Upper lobe of left lung (tissue), 6 donors: ENCODE data around the gene PAQR5. TPM values are rescaled to one million over a fixed set of nuclear protein-coding genes. Genes with fewer than 3 reads are reported as not detected.

ENCODE experiments used
- ATAC-seq, 2 donors: fragments of 200-7000 bp; cut with Tn5 transposase; one replicate each; pipeline ENCODE4 v1.9.1; 2022; ENCODE audit warnings: mild to moderate bottlenecking in 2 of 2, moderate library complexity in 2 of 2; ENCODE audit not compliant: low FRiP score in 2 of 2
- DNase-seq, 2 donors: peaks; one replicate each; pipeline ENCODE4 v3.0.0-alpha.2; 2019 to 2020
- H3K27ac ChIP-seq, 4 donors: fragments of 200-600 bp; sonication (generic); one replicate each; pipeline ENCODE4 v1.5.1; 2016 to 2019
- H3K27me3 ChIP-seq, 4 donors: fragments of 200-600 bp; sonication (generic); one replicate each; pipeline ENCODE4 v1.5.1; 2017 to 2019
- H3K36me3 ChIP-seq, 4 donors: fragments of 200-600 bp; sonication (generic); one replicate each; pipeline ENCODE4 v1.5.1; 2016 to 2019
- H3K4me1 ChIP-seq, 4 donors: fragments of 200-600 bp; sonication (generic); one replicate each; pipeline ENCODE4 v1.5.1; 2018 to 2019
- H3K4me3 ChIP-seq, 4 donors: fragments of 200-600 bp; sonication (generic); one replicate each; pipeline ENCODE4 v1.5.1; 2017 to 2019; ENCODE audit warnings: mild to moderate bottlenecking in 2 of 4, moderate library complexity in 1 of 4
- H3K9me3 ChIP-seq, 4 donors: fragments of 200-600 bp; sonication (generic); one replicate each; pipeline ENCODE4 v1.5.1; 2018 to 2019
- CTCF ChIP-seq, 6 experiments: fragments of 450-650 bp in 4 of 6; fragments of 200-600 bp in 2 of 6; sonication (generic) in 2 of 6; IDR thresholded peaks; one replicate each; pipeline ENCODE4 v1.5.1; 2016 to 2019; ENCODE audit warnings: antibody characterized with exemption in 6 of 6
- EP300 ChIP-seq, 4 donors: sonication (generic); formaldehyde crosslinking; IDR thresholded peaks; one replicate each; pipeline ENCODE4 v1.5.1; 2017; ENCODE audit warnings: antibody characterized with exemption in 4 of 4, control low read depth in 2 of 4
- POLR2A ChIP-seq, 4 donors: fragments of 450-650 bp; IDR thresholded peaks; one replicate each; pipeline ENCODE4 v1.5.1; 2016 to 2017; ENCODE audit warnings: antibody characterized with exemption in 4 of 4, mild to moderate bottlenecking in 2 of 4
- POLR2AphosphoS5 ChIP-seq, 2 donors: sonication (generic); formaldehyde crosslinking; IDR thresholded peaks; one replicate each; pipeline ENCODE4 v1.5.1; 2017; ENCODE audit warnings: antibody characterized with exemption in 2 of 2
- WGBS, 2 donors: methylation state at CpG; one replicate each; pipeline ENCODE4 v1.1.5; 2017 to 2018; 5-methylcytosine and 5-hydroxymethylcytosine counted together
- total RNA-seq, 6 donors: library from RNA; depleted of rRNA in 4 of 6; stranded (reverse); fragments of >200 nt in 4 of 6; gene quantifications; one replicate each; pipeline versions ENCODE4 v1.1.0 to v1.2.1, GENCODE V29; 2016 to 2021
- donor health status: DM: no; HTN: no; CAD: no; lungs with moderate emphysema.
- donor health status: DM: no; HTN: yes; CAD: no; lungs with severe emphysema.

Gene PAQR5
- total RNA-seq, 6 donors from 2014 or later: 15.5 to 39.8 (median 26.5) TPM

- Histone ChIP-seq H3K27me3 (no peaks in the 10 kb centered on the region), H3K4me1 (no peaks in the 10 kb centered on the region), H3K36me3 (no peaks in the 10 kb centered on the region), H3K27ac (no peak overlapping the region), H3K4me3 (no peak overlapping the region), H3K9me3 (no peaks in the 10 kb centered on the region)
- DNase-seq: no peak
- no peak for TF ChIP-seq POLR2A (IDR thresholded peaks at IDR 0.05)
- TF ChIP-seq POLR2AphosphoS5 (IDR thresholded peaks at IDR 0.05): no peak
- no peak for TF ChIP-seq CTCF (IDR thresholded peaks at IDR 0.05)
- TF ChIP-seq EP300 (IDR thresholded peaks at IDR 0.05): no peak
- no peak for ATAC-seq
- WGBS, 2 donors: 93 to 98% methylated on average over 2 of the region's 2 CpGs
Observed at GRCh38 chr15:69385831-69386230, 87.1 kb downstream of the PAQR5 start.

DNA sequence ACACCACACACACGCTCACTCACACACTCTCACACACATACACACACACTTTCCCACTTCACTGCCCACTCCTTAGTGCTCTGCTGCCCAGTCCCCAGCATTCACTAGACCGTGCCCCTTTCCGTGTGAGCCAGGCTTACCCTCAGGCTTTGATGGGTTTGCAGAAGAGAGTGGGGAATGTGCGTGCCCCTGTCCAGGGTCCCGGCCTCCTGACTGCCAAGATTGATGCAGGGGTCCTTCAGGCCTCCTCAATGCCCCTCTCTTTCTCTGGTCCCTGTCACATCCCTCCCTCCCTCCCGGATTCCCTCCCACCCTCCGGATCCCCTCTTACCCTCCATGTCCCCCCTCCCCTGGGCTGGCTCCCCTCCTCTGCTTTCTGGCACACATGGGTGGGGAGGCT is 87.6 kb downstream of the PAQR5 start:
- no peak overlapping the region for H3K27ac ChIP-seq
- no peaks in the 10 kb centered on the region for H3K36me3 ChIP-seq
- no peaks in the 10 kb centered on the region for H3K27me3 ChIP-seq
- no peak for ATAC-seq
- TF ChIP-seq EP300 (IDR thresholded peaks at IDR 0.05) (no peak), POLR2AphosphoS5 (IDR thresholded peaks at IDR 0.05) (no peak), CTCF (IDR thresholded peaks at IDR 0.05) (no peak), POLR2A (IDR thresholded peaks at IDR 0.05) (no peak)
- DNase-seq: no peak
- H3K9me3 ChIP-seq: no peaks in the 10 kb centered on the region
- H3K4me1 ChIP-seq: no peaks in the 10 kb centered on the region
- WGBS, 2 donors: 91 to 92% methylated on average over 7 of the region's 7 CpGs
- no peak overlapping the region for H3K4me3 ChIP-seq

- 74 to 86% methylated on average over 4 to 6 of the region's 6 CpGs for WGBS, 2 donors
- H3K9me3 ChIP-seq: no peaks in the 10 kb centered on the region
- no peaks in the 10 kb centered on the region for H3K4me1 ChIP-seq
- ATAC-seq (no peak), DNase-seq (peak in 1 of 2 donors; percentile 15)
- no peaks in the 10 kb centered on the region for H3K36me3 ChIP-seq
- no peaks in the 10 kb centered on the region for H3K27me3 ChIP-seq
- TF ChIP-seq POLR2A (IDR thresholded peaks at IDR 0.05) (no peak), CTCF (IDR thresholded peaks at IDR 0.05) (no peak), EP300 (IDR thresholded peaks at IDR 0.05) (no peak), POLR2AphosphoS5 (IDR thresholded peaks at IDR 0.05) (no peak)
- H3K4me3 ChIP-seq: no peak overlapping the region
- H3K27ac ChIP-seq: no peak overlapping the region
Observed at GRCh38 chr15:69388260-69388705, 89.6 kb downstream of the PAQR5 start.

GRCh38 chr15:69389426-69389825 is 90.7 kb downstream of the PAQR5 start:
- ATAC-seq: no peak
- H3K27ac ChIP-seq: no peak overlapping the region
- no peak for TF ChIP-seq CTCF (IDR thresholded peaks at IDR 0.05)
- no peak for TF ChIP-seq POLR2AphosphoS5 (IDR thresholded peaks at IDR 0.05)
- H3K36me3 ChIP-seq: no peaks in the 10 kb centered on the region
- DNase-seq: no peak
- no peaks in the 10 kb centered on the region for H3K9me3 ChIP-seq
- H3K27me3 ChIP-seq: no peaks in the 10 kb centered on the region
- peaks cover 2 to 3% (median 2%) of the 10 kb centered on the region in 4 donors for H3K4me1 ChIP-seq
- H3K4me3 ChIP-seq: no peak overlapping the region
- 93 to 95% methylated on average over 7 of the region's 7 CpGs for WGBS, 2 donors

- no peak overlapping the region for H3K4me3 ChIP-seq
- no peak for TF ChIP-seq POLR2A (IDR thresholded peaks at IDR 0.05)
- no peak for TF ChIP-seq POLR2AphosphoS5 (IDR thresholded peaks at IDR 0.05)
- no peak for TF ChIP-seq CTCF (IDR thresholded peaks at IDR 0.05)
- no peak for TF ChIP-seq EP300 (IDR thresholded peaks at IDR 0.05)
- H3K27ac ChIP-seq: no peak overlapping the region
- H3K4me1 ChIP-seq: peaks cover 3 to 8% (median 7%) of the 10 kb centered on the region in 4 donors
- no peaks in the 10 kb centered on the region for H3K9me3 ChIP-seq
- no peaks in the 10 kb centered on the region for H3K27me3 ChIP-seq
- 95 to 98% methylated on average over 2 of the region's 2 CpGs for WGBS, 2 donors
- no peak for DNase-seq
- ATAC-seq: no peak
- no peaks in the 10 kb centered on the region for H3K36me3 ChIP-seq
Observed at GRCh38 chr15:69390575-69390974, 91.9 kb downstream of the PAQR5 start.
